PC-3 (cell line): ENCODE measurements around the gene GALR3. TPM values are rescaled to one million over a fixed set of nuclear protein-coding genes. Genes with fewer than 3 reads are reported as not detected.

Experiments used
- ATAC-seq: fragments of 200-7000 bp; cut with Tn5 transposase; 2 replicates; pipeline ENCODE4 v1.9.1; 2020; ENCODE audit warnings: mild to moderate bottlenecking, moderate library complexity
- BruUV-seq: library from RNA; stranded (reverse); fragments of 400-500 nt; replicated peaks from 2 replicates; lab custom pipeline; 2021; lab: Mats Ljungman, UMichigan
- CTCF ChIA-PET: fragments of 300-600 bp; sonication (Branson Sonifier 250); formaldehyde crosslinking; loops from one replicate; lab custom pipeline; 2022; ENCODE audit warnings: antibody characterized with exemption; lab: Charles Lee
- POLR2A ChIA-PET: fragments of 300-600 bp; sonication (Branson Sonifier 250); formaldehyde crosslinking; loops from one replicate; lab custom pipeline; 2022; ENCODE audit warnings: antibody characterized with exemption; ENCODE audit not compliant: unreplicated experiment; lab: Charles Lee
- DNase-seq: peaks from one replicate; pipeline ENCODE4 v3.0.0-alpha.2; 2015
- H2AFZ ChIP-seq: fragments of 300-600 bp; sonication (generic); 2 replicates; pipeline ENCODE4 v1.6.0; 2016; ENCODE audit warnings: antibody characterized with exemption, low read length
- H3F3A ChIP-seq: fragments of 300-600 bp; sonication (generic); one replicate; pipeline ENCODE4 v1.6.0; 2017; ENCODE audit warnings: antibody characterized with exemption, low read length, control low read depth, mild to moderate bottlenecking; ENCODE audit not compliant: unreplicated experiment
- H3K27ac ChIP-seq: fragments of 300-600 bp; sonication (generic); 2 replicates; pipeline ENCODE4 v1.5.1; 2016; ENCODE audit warnings: mild to moderate bottlenecking, low read length
- H3K27me3 ChIP-seq: fragments of 300-600 bp; sonication (generic); 2 replicates; pipeline ENCODE4 v1.6.1; 2016; ENCODE audit warnings: low read length, mixed read lengths
- H3K36me3 ChIP-seq: fragments of 300-600 bp; sonication (generic); 2 replicates; pipeline ENCODE4 v1.6.1; 2016; ENCODE audit warnings: low read depth, mixed run types, low read length, mixed read lengths
- H3K4me1 ChIP-seq: fragments of 300-600 bp; sonication (generic); 2 replicates; pipeline ENCODE4 v1.5.1; 2016; ENCODE audit warnings: low read length; ENCODE audit not compliant: insufficient read depth
- H3K4me2 ChIP-seq: fragments of 300-600 bp; sonication (generic); 2 replicates; pipeline ENCODE4 v1.6.0; 2016; ENCODE audit warnings: low read length
- H3K4me3 ChIP-seq: fragments of 300-600 bp; sonication (generic); 2 replicates; pipeline ENCODE4 v1.5.1; 2016; ENCODE audit warnings: mild to moderate bottlenecking, low read length, mixed read lengths
- H3K79me2 ChIP-seq: fragments of 300-600 bp; sonication (generic); 2 replicates; pipeline ENCODE4 v1.6.1; 2017; ENCODE audit warnings: low read length, mixed read lengths
- H3K9ac ChIP-seq: fragments of 300-600 bp; sonication (generic); 2 replicates; pipeline ENCODE4 v1.6.0; 2016; ENCODE audit warnings: mild to moderate bottlenecking, low read length
- H3K9me2 ChIP-seq: fragments of 300-600 bp; sonication (generic); replicated peaks from 2 replicates; pipeline ENCODE4 v1.6.1; 2016; ENCODE audit warnings: mixed run types, low read length, mixed read lengths
- H3K9me3 ChIP-seq: fragments of 300-600 bp; sonication (generic); 2 replicates; pipeline ENCODE4 v1.6.1; 2016; ENCODE audit warnings: low read length, mixed read lengths
- H4K20me1 ChIP-seq: fragments of 300-600 bp; sonication (generic); 2 replicates; pipeline ENCODE4 v1.6.1; 2016; ENCODE audit warnings: low read length, mixed read lengths
- CTCF ChIP-seq: fragments of 300-600 bp; sonication (generic); conservative IDR thresholded peaks from 2 replicates; pipeline ENCODE4 v1.5.1; 2017; ENCODE audit warnings: antibody characterized with exemption, low read depth, mild to moderate bottlenecking, low read length
- EZH2 ChIP-seq: fragments of 300-600 bp; sonication (generic); IDR thresholded peaks from one replicate; pipeline ENCODE4 v1.6.1; 2017; ENCODE audit warnings: antibody characterized with exemption, mild to moderate bottlenecking, low read length; ENCODE audit not compliant: unreplicated experiment
- EZH2phosphoT487 ChIP-seq: fragments of 300-600 bp; sonication (generic); IDR thresholded peaks from 2 replicates; pipeline ENCODE4 v1.6.1; 2018; ENCODE audit warnings: mild to moderate bottlenecking, antibody characterized with exemption, low read length, borderline replicate concordance
- intact Hi-C: fragments of 100-400 bp; cut with micrococcal nuclease; formaldehyde crosslinking; loops from 2 replicates; pipeline ENCODE4 v1.9.0; 2023
- total RNA-seq: library from RNA; depleted of rRNA; stranded (reverse); fragments of >200 nt; gene quantifications from 2 replicates; pipeline ENCODE4 v1.2.3, GENCODE V29; 2014

Gene GALR3
- total RNA-seq, 1 experiment from 2014 or later, result not detected

GRCh38 chr22:37843741-37844089 is 20.5 kb downstream of the GALR3 start:
- peak overlapping the region; percentile 46 for H3K27ac ChIP-seq
- no peaks in the 10 kb centered on the region for H3K36me3 ChIP-seq
- peak overlapping the region; percentile 90 for H3K4me2 ChIP-seq
- H3K4me3 ChIP-seq, result peak overlapping the region; percentile 88
- BruUV-seq, result no TSS peak
- peak; percentile 48 for ATAC-seq
- POLR2A ChIA-PET, result interaction anchor here (0.6 to 0.7 kb wide), 3 partner anchors 34 to 168 kb away, joined by 3 to 5 read pairs (median 4); partner anchors contain the start of gene POLR2F
- H2AFZ ChIP-seq, result peak overlapping the region; percentile 84
- intact Hi-C loops, result no loop called here
- H3K9ac ChIP-seq, result peak overlapping the region; percentile 72
- no peaks in the 10 kb centered on the region for H3K27me3 ChIP-seq
- H3K79me2 ChIP-seq, result peaks cover 38% of the 10 kb centered on the region
- H3K9me3 ChIP-seq, result no peaks in the 10 kb centered on the region
- peaks cover 4% of the 10 kb centered on the region; the same call in 1 of the 2 replicates for H3K4me1 ChIP-seq
- H3K9me2 ChIP-seq, result no peaks in the 10 kb centered on the region
- no peaks in the 10 kb centered on the region for H4K20me1 ChIP-seq
- peak; percentile 25 for DNase-seq
- CTCF ChIA-PET, result interaction anchor here (0.5 kb wide), 1 partner anchor 79 kb away, joined by 3 read pairs; no protein-coding TSS in a partner anchor
- no peaks in the 10 kb centered on the region for H3F3A ChIP-seq
- TF ChIP-seq EZH2, result no peak
- no peak for TF ChIP-seq CTCF
- TF ChIP-seq EZH2phosphoT487, result no peak

- Histone ChIP-seq H2AFZ (peak overlapping the region; percentile 76), H3K36me3 (no peaks in the 10 kb centered on the region), H3K79me2 (peaks cover 47% of the 10 kb centered on the region), H3K9me2 (no peaks in the 10 kb centered on the region), H4K20me1 (peaks cover 4% of the 10 kb centered on the region; the same call in 1 of the 2 replicates), H3K9ac (no peak overlapping the region), H3K4me1 (peaks cover 4% of the 10 kb centered on the region; the same call in 1 of the 2 replicates), H3K27ac (no peak overlapping the region), H3K27me3 (no peaks in the 10 kb centered on the region), H3K4me3 (peak overlapping the region; percentile 88), H3K9me3 (no peaks in the 10 kb centered on the region), H3F3A (no peaks in the 10 kb centered on the region), H3K4me2 (peak overlapping the region; percentile 57; the same call in 1 of the 2 replicates)
- no peak for TF ChIP-seq EZH2
- TF ChIP-seq CTCF, result no peak
- TF ChIP-seq EZH2phosphoT487, result no peak
- DNase-seq (no peak), ATAC-seq (no peak)
- TSS peak; percentile 6 for BruUV-seq
- POLR2A ChIA-PET, result interaction anchor here (0.7 kb wide), 1 partner anchor 278 kb away, joined by 9 read pairs; no protein-coding TSS in a partner anchor
- CTCF ChIA-PET, result interaction anchor here (0.7 to 0.9 kb wide), 2 partner anchors 18 to 67 kb away, joined by 3 to 5 read pairs; no protein-coding TSS in a partner anchor
- intact Hi-C loops, result no loop called here
Observed at GRCh38 chr22:37844904-37845329, 21.7 kb downstream of the GALR3 start.

- Histone ChIP-seq H3K79me2 (peaks cover 55% of the 10 kb centered on the region), H3K4me3 (no peak overlapping the region), H3K4me1 (peaks cover 14% of the 10 kb centered on the region; the same call in 1 of the 2 replicates), H3K4me2 (no peak overlapping the region), H3K9me3 (no peaks in the 10 kb centered on the region), H4K20me1 (peaks cover 5% of the 10 kb centered on the region; the same call in 1 of the 2 replicates), H3K27ac (no peak overlapping the region), H3K27me3 (no peaks in the 10 kb centered on the region), H3K9ac (no peak overlapping the region), H3F3A (no peaks in the 10 kb centered on the region), H3K9me2 (no peaks in the 10 kb centered on the region), H3K36me3 (peaks cover 7% of the 10 kb centered on the region), H2AFZ (no peak overlapping the region)
- ChIA-PET CTCF (interaction anchor here (0.6 kb wide), 1 partner anchor 29 kb away, joined by 3 read pairs; no protein-coding TSS in a partner anchor), POLR2A (interaction anchor here (0.6 kb wide), 1 partner anchor 33 kb away, joined by 4 read pairs; no protein-coding TSS in a partner anchor)
- DNase-seq, result no peak
- no peak for ATAC-seq
- no TSS peak for BruUV-seq
- TF ChIP-seq EZH2phosphoT487 (no peak), EZH2 (no peak), CTCF (no peak)
- intact Hi-C loops, result no loop called here
Observed at GRCh38 chr22:37846433-37846832, 23.3 kb downstream of the GALR3 start.
